ENCODE measurements around the gene TSPEAR. TPM values are rescaled to one million over a fixed set of nuclear protein-coding genes. Genes with fewer than 3 reads are reported as not detected.

The TSPEAR gene
- total RNA-seq, 1 donor, result not detected

DNA sequence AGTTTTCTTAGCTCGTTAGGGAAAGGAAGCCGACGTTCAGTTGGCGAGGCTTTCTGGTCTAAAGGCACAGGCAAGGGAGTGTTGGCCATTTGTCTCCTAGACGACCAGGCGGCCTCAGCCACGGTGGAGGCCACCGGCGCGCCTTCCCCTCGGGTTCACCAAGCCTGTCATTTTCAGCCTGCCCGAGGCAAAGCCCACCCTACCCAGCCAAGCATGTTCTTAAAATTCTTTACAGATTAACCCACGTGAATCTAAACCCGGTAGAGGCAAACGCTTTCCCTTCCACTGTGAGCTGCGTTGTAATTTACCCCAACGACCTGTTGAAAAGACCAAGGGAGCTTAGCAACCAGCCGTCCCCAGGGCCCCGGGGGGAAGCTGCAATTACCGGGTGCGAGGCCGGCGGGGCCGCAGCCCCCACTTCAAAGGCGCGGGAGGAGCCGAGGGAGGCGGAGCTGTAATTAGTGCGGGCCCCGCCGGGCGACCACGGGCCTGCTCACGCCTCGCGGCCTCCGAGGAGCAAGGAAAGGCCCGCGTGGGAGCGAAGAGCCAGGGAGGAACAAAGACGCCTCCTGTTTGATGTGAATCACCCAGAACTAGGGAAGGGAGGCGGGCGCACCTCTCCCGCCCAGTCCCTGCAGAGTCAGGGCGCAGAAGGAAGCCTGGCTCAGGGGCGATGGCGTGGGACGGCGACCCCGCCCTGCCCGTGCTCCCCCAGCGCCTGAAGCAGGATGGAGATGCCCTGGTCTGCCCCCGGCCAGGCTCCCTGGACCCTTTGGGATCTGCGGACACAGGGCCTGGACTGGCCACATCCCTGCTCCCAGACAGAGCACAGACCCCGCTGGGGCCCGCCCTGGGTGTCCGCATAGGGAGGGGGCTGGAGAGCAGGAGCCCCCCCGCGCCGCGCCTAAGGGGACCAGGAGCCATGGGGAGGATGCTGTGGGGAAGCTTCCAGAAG lies 12.1 kb upstream of the TSPEAR start:
- H3K4me3 ChIP-seq (ENCODE audit: low read depth, low read length), result no peak overlapping the region
- DNase-seq (ENCODE audit: low read depth), result no peak
- TF ChIP-seq, protein P1, sequence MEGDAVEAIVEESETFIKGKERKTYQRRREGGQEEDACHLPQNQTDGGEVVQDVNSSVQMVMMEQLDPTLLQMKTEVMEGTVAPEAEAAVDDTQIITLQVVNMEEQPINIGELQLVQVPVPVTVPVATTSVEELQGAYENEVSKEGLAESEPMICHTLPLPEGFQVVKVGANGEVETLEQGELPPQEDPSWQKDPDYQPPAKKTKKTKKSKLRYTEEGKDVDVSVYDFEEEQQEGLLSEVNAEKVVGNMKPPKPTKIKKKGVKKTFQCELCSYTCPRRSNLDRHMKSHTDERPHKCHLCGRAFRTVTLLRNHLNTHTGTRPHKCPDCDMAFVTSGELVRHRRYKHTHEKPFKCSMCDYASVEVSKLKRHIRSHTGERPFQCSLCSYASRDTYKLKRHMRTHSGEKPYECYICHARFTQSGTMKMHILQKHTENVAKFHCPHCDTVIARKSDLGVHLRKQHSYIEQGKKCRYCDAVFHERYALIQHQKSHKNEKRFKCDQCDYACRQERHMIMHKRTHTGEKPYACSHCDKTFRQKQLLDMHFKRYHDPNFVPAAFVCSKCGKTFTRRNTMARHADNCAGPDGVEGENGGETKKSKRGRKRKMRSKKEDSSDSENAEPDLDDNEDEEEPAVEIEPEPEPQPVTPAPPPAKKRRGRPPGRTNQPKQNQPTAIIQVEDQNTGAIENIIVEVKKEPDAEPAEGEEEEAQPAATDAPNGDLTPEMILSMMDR (IDR thresholded peaks at IDR 0.05; ENCODE audit: insufficient read depth, low read length), result no peak

DNA sequence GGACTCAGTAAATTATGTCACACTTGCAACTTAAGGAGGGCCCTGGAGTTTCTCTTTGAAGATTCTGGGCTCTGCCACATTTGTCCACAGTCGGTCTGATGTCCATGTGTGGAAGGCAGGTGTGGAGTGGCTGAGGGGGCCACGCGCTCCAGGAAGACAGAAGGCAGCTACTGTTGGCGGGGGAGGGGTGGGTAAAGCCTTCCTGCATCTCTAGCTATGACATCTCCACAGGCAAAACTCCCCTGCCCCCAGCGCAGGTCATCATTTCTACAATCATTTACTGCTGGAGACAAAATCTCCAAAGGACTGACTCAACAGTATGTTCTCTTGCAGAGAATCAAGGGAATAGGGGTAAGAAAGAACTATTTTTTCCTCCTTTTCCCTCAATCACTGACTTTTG lies 11.4 kb upstream of the TSPEAR start:
- TF ChIP-seq, protein P1 (IDR thresholded peaks at IDR 0.05; ENCODE audit: insufficient read depth, low read length), result no peak
- DNase-seq (ENCODE audit: low read depth), result no peak
- H3K4me3 ChIP-seq (ENCODE audit: low read depth, low read length), result no peak overlapping the region

DNA sequence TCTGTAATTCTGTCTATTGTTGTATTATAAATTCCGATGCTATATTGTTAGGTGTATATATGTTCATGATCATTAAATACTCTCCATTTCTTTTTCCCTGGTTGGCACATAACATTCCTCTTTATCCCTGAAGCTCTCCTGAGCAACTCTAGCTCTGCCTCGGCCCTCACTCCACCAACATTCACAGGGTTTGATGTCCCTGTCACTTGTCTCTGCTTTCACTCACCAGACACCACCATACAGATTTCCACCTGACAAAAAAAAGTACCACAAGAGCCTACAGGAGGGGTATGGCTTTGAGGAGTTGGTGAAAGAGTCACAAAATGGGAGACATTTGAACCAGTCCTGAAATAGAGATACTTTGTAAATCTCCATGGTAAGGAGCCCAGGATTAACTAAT lies 8.8 kb upstream of the TSPEAR start:
- TF ChIP-seq, protein P1 (IDR thresholded peaks at IDR 0.05; ENCODE audit: insufficient read depth, low read length), result no peak
- DNase-seq (ENCODE audit: low read depth), result no peak
- no peak overlapping the region for H3K4me3 ChIP-seq (ENCODE audit: low read depth, low read length)

DNA sequence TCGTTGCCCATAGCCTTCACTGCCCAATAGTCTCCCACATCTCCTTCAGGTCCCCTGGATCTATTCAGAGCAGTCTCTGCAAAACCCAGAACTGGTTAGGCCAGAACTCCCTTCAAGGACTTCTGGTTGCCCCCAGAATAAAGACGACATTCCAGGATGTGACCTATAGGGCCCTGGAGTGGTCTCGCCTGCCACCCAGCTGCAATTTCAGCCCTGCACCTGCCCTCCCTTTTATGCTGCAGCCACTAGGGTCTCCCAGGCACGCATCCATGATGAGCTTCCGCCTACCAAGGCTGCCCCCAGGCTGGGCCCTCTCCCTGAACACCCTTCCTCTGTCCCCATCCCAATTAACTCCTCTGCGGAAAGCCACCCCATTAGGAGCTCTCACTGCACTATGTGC lies 7.2 kb upstream of the TSPEAR start:
- H3K4me3 ChIP-seq (ENCODE audit: low read depth, low read length), result no peak overlapping the region
- TF ChIP-seq, protein P1 (IDR thresholded peaks at IDR 0.05; ENCODE audit: insufficient read depth, low read length), result no peak
- DNase-seq (ENCODE audit: low read depth), result no peak

DNA sequence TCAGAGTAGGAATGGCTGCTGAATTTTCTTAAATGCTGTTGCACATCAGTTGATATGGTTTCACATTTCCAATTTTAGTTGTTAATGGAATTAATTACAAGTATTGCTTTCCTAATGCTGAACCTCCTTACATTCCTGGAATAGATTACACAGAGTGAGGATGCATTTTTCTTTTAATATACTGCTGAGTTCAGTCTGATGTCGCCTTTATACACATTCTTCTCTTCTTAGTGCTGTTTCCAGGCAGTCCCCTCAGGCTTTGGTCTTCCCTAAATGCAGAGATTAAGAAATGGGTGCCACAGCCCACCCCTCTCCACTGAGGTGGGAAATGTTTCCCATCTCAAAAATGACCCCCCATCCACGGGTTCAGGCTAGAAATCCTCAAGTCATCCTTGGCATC lies 6.7 kb upstream of the TSPEAR start:
- TF ChIP-seq, protein P1 (IDR thresholded peaks at IDR 0.05; ENCODE audit: insufficient read depth, low read length), result no peak
- no peak for DNase-seq (ENCODE audit: low read depth)
- no peak overlapping the region for H3K4me3 ChIP-seq (ENCODE audit: low read depth, low read length)

DNA sequence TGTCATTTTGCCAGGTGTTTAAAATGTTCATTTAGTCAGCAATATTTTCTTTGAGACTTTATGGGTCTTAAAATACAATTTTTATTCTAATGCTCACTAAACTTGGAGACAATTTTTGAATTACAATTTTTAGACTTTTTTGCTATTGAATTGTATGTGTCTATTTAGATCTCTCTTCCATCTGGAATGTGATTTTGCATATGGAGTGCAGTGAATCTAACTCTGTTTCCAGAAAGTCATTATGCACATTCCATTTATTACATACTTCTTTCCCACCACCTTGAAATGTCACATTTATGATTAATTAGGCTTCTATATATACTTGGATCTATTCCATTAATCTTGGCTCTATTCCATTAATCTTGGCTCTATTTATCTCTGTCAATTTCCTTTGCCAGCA lies 5.6 kb upstream of the TSPEAR start:
- no peak for DNase-seq (ENCODE audit: low read depth)
- TF ChIP-seq, protein P1 (IDR thresholded peaks at IDR 0.05; ENCODE audit: insufficient read depth, low read length), result no peak

More for the DNA sequence above, 5.6 kb upstream of the TSPEAR start:
- no peak overlapping the region for H3K4me3 ChIP-seq (ENCODE audit: low read depth, low read length)
